Small intestine (tissue), 7 donors: ENCODE measurements around the gene SLC25A1. TPM values are rescaled to one million over a fixed set of nuclear protein-coding genes. Genes with fewer than 3 reads are reported as not detected.

Experiments
- DNase-seq, 2 donors: peaks; one replicate each; pipeline versions ENCODE4 v3.0.0 to v3.0.0-alpha.2; 2013
- FAIRE-seq: peaks from 2 replicates; lab custom pipeline; 2012; peaks lifted over from hg19 to GRCh38; lab: Jason Lieb, UNC
- H3K27ac ChIP-seq, 3 donors: one replicate each; pipeline ENCODE4 v1.5.1; 2013; ENCODE audit warnings: low read length in 2 of 3, mild to moderate bottlenecking in 2 of 3, control low read depth in 1 of 3, inconsistent platforms in 1 of 3, low read depth in 1 of 3, moderate library complexity in 1 of 3
- H3K27me3 ChIP-seq, 3 donors: one replicate each; pipeline ENCODE4 v1.6.1; 2013; ENCODE audit warnings: low read length in 3 of 3, inconsistent platforms in 1 of 3; ENCODE audit not compliant: control insufficient read depth in 3 of 3, insufficient read depth in 3 of 3
- H3K36me3 ChIP-seq, 3 donors: one replicate each; pipeline ENCODE4 v1.6.1; 2013; ENCODE audit warnings: low read length in 3 of 3, inconsistent platforms in 1 of 3, low read depth in 1 of 3, mild to moderate bottlenecking in 1 of 3, moderate library complexity in 1 of 3; ENCODE audit not compliant: control insufficient read depth in 3 of 3, insufficient read depth in 2 of 3
- H3K4me1 ChIP-seq, 3 donors: one replicate each; pipeline ENCODE4 v1.6.1; 2013; ENCODE audit warnings: low read length in 2 of 3, inconsistent platforms in 1 of 3, low read depth in 1 of 3, mild to moderate bottlenecking in 1 of 3, moderate library complexity in 1 of 3; ENCODE audit not compliant: control insufficient read depth in 3 of 3, insufficient read depth in 2 of 3
- H3K4me3 ChIP-seq, 3 donors: one replicate each; pipeline ENCODE4 v1.5.1; 2013; ENCODE audit warnings: low read length in 3 of 3, control low read depth in 1 of 3, inconsistent platforms in 1 of 3, low read depth in 1 of 3, mild to moderate bottlenecking in 1 of 3, moderate library complexity in 1 of 3
- H3K9me3 ChIP-seq, 2 donors: one replicate each; pipeline ENCODE4 v1.6.1; 2013; ENCODE audit warnings: low read depth in 1 of 2, low read length in 1 of 2; ENCODE audit not compliant: control insufficient read depth in 2 of 2, insufficient read depth in 1 of 2
- WGBS, 3 donors: extraction: QIAGEN DNeasy Blood & Tissue Kit; methylation state at CpG; one replicate each; pipeline ENCODE4 v1.1.7; 2013; 5-methylcytosine and 5-hydroxymethylcytosine counted together
- polyA plus RNA-seq, 4 donors: library from polyadenylated mRNA; stranded (reverse) in 3 of 4; unstranded in 1 of 4; fragments of 200-250 nt in 3 of 4; fragments of 120-200 nt in 1 of 4; gene quantifications; one replicate each; pipeline versions ENCODE4 v1.2.1 to v1.2.3, GENCODE V29; 2013
- donor health status: healthy with polysubstance abuse.
- donor health status: control.
- donor health status: control.
- donor health status: Bipolar disorder and iron deficiency.
- donor health status: healthy.

The SLC25A1 gene
- polyA plus RNA-seq, 4 donors = 116 to 227 (median 167) TPM

DNA sequence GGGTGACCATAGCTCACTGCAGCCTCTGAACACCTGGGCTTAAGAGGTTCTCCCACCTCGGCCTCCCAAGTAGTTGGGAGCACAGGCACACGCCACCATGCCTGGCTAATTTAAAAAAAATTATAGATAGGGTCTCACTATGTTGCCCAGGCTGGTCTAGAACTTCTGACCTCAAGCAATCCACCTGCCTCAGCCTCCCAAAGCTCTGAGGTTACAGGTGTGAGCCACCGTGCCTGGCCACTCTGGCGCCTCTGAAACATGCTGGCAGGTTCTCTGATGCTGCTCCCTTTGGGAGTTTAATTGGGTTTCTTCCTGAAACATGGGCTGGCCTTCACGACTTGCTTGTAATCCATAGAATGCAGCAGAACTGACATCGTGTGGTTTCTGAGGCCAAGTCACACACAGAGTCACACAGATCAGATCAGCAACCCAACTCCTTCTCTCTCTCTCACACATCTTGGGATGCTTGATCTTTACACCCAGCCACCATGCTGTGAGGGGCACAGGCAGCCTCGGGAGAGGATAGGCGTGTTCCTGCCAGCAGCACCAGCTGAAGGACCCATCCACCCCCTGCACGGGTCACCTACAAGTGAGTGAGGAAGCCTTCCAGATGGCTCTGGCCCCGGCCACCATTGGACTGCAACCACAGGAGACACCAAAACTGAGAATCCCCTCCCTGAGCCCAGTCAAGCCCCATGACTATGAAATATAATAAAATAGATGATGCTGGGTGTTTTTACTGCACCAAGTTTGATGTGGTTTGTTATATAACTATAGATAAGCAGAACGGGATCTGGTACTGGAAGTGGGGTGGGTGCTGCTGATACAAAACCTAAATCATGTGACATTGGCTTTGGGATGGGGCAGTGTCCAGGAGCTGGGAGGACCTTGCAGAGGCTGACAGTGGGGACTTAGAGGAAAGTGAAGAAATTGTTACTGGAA, 25.3 kb downstream of the SLC25A1 start:
- no peaks in the 10 kb centered on the region for H3K36me3 ChIP-seq
- H3K27ac ChIP-seq = no peak overlapping the region
- H3K4me1 ChIP-seq = peaks cover 0 to 2% (median 0%) of the 10 kb centered on the region in 3 donors
- peaks cover 30 to 43% (median 37%) of the 10 kb centered on the region in 3 donors for H3K27me3 ChIP-seq
- H3K9me3 ChIP-seq = peaks cover 0 to 6% of the 10 kb centered on the region in 2 donors
- WGBS, 3 donors = 51 to 61% (median 53%) methylated on average over 11 of the region's 11 CpGs
- FAIRE-seq (no peak), DNase-seq (no peak)
- H3K4me3 ChIP-seq = no peak overlapping the region

DNA sequence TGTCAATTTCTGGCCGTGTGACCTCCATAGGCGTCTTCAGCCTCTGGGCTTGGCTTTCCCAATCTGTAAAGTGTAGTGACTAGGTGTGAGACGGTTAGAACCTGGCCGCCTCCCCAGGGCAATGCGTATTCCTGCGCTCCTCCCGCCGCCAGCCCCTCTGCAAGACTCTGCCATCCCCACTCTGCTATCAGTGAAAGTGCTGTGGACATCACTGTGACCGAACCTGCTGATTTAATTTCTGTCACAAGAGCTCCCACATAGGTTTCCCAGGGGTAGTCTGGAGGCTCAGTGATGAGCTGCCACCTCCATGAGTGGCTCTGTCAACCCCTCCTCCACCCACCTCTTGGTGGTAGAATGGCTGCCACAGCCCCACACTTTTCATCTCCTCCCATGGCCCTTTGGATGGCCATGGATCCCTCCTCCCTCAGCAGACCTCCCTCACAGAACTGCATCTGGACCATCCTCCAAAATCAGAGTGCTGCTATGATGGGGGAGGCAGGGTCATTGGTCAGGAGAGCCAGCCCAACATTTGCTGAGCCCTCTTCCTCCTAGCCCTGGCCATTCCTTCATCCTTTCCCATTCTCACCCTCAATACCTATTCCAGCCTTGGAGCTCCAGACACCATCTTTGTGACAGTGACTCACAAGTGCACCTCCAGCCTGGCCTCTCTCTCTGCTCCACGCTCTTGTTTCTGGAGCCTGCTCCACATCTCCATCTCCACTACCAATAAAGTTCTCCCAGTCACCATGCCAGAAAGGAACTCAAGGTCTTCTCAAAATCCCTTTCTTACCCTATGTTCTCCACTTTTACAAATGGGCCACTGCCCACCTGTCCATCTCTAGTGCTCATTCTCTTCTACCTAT, 27.0 kb downstream of the SLC25A1 start:
- DNase-seq = no peak
- no peaks in the 10 kb centered on the region for H3K36me3 ChIP-seq
- H3K4me1 ChIP-seq = peaks cover 0 to 2% (median 0%) of the 10 kb centered on the region in 3 donors
- peaks cover 37 to 60% (median 42%) of the 10 kb centered on the region in 3 donors for H3K27me3 ChIP-seq
- FAIRE-seq = no peak
- peaks cover 0 to 6% of the 10 kb centered on the region in 2 donors for H3K9me3 ChIP-seq
- H3K4me3 ChIP-seq = no peak overlapping the region
- 51 to 62% (median 52%) methylated on average over 10 of the region's 10 CpGs for WGBS, 3 donors
- H3K27ac ChIP-seq = no peak overlapping the region

DNA sequence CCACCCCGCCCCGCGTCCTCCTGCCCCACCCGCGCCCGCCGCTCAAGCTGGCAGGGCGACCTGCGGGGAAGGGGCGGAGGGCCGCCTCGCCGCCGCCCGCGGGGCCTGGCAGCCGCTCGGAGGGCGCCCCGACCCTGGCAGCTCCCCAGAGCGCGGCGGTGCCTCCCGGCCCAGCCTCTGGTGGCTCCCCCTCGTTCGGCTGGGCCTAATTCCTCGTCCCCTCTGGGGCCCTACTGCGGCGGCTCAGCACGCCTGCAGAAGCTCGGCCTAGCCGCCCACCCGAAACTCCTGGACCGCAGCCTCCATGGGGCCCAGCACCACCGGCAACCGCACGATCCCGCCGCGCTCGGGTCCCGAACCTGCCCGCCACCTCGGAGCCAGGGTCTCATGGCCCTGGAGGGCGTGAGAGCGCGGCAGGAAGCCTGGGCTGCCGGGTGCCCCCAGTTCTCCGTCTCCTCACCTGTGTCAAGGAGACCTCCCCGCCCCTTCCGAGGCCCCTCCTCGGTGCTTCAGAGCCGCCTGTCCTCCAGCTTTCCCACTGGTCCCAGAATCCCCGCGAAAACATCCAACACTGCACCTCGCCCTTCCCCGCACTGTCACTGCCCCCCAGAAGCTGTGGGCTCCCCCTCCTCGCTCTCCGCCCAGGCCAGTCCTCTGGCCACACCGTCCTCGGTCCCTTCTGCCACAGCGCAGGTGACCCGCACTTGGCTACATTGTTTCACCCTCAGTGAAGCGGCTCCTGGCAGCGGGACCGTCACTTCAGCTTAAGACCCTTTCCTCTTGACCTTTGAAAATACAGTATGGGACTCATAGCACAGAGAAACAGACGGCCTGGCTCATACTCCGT, 27.8 kb downstream of the SLC25A1 start:
- DNase-seq = no peak
- Histone ChIP-seq H3K27me3 (peaks cover 37 to 67% (median 42%) of the 10 kb centered on the region in 3 donors), H3K27ac (no peak overlapping the region), H3K4me1 (peaks cover 0 to 2% (median 0%) of the 10 kb centered on the region in 3 donors), H3K9me3 (peaks cover 0 to 6% of the 10 kb centered on the region in 2 donors), H3K4me3 (no peak overlapping the region), H3K36me3 (no peaks in the 10 kb centered on the region)
- WGBS, 3 donors = 10 to 20% (median 15%) methylated on average over 44 to 68 of the region's 68 CpGs
- no peak for FAIRE-seq

DNA sequence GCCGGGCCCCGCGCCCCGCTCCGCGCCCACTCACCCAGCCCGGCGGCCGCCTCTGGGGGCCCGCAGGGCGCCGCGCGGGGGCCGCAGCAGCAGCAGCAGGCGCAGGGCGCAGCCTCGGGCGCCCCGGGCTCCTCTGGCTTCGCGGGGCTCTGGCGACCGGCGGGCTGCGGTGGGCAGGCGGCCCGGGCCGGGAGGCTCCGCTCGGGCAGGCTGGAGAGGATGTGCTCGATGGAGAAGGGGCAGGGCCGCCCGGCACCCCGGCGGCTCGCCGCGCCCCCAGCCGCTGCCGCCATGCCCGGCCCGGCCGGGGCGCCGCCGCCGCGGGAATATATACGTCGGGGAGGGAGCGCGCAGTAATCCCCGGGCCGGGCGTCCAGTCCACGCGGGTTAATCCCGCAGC, 28.5 kb downstream of the SLC25A1 start, which contains the start of gene GSC2:
GSC2 (minus strand) TSS at position 302 of the 400 bp plus-strand sequence; CDS start at position 293, 9 bp downstream.
- Histone ChIP-seq H3K4me1 (peaks cover 0 to 2% (median 0%) of the 10 kb centered on the region in 3 donors), H3K9me3 (peaks cover 0 to 6% of the 10 kb centered on the region in 2 donors), H3K27me3 (peaks cover 37 to 66% (median 41%) of the 10 kb centered on the region in 3 donors), H3K4me3 (peak within 1 kb of the TSS in 1 of 3 donors; percentile 31), H3K36me3 (no peaks in the 10 kb centered on the region), H3K27ac (no peak within 1 kb of the TSS)
- FAIRE-seq = no peak
- DNase-seq = no peak
- WGBS, 3 donors = 0 to 12% (median 2%) methylated on average over 5 to 59 of the region's 59 CpGs

DNA sequence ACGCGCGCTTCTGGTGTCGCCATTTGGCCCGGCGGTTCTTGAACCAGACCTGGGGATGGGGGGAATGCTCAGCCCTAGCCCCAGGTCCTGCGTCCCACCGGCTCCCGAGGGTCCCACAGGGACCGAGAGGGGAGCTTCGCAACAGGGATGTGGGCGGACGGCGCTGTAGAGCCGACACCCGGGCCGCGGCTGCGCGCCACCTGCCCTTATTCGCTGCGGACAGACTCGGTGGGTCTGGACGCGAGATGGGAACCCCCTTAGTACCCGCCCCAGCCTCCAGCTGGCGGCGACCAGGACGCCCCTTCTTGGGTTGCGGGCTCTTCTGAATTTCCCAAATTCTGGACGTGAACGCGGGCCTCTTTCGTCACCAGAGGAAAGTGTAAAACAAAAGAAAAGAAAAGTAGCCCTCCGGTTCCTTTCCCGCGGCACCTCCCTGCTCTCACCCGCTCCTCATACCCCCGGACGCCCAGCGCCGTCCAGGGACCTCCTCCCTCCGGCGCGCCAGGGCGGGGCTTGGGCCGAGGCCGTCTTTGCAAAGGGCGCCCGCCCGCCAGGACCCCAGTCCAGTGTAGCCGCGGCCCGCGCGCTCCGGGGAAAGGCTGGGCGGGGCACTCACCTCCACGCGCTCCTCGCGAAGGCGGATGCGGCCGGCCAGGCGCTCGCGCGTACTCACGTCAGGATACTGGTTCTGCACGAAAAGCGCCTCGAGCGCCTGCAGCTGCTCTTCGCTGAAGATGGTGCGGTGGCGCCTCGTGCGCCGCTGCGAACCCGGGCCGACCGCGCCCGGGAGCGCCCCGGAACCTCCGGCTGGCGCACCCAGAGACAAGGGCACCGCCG, 29.3 kb downstream of the SLC25A1 start:
- DNase-seq (peak; percentile 8 to 47), FAIRE-seq (no peak)
- H3K9me3 ChIP-seq = peaks cover 0 to 6% of the 10 kb centered on the region in 2 donors
- WGBS, 3 donors = 4 to 5% (median 4%) methylated on average over 74 to 92 of the region's 92 CpGs
- no peak overlapping the region for H3K27ac ChIP-seq
- peak overlapping the region in 1 of 3 donors; percentile 31 for H3K4me3 ChIP-seq
- H3K36me3 ChIP-seq = no peaks in the 10 kb centered on the region
- H3K27me3 ChIP-seq = peaks cover 37 to 64% (median 39%) of the 10 kb centered on the region in 3 donors
- peaks cover 0 to 2% (median 0%) of the 10 kb centered on the region in 3 donors for H3K4me1 ChIP-seq

DNA sequence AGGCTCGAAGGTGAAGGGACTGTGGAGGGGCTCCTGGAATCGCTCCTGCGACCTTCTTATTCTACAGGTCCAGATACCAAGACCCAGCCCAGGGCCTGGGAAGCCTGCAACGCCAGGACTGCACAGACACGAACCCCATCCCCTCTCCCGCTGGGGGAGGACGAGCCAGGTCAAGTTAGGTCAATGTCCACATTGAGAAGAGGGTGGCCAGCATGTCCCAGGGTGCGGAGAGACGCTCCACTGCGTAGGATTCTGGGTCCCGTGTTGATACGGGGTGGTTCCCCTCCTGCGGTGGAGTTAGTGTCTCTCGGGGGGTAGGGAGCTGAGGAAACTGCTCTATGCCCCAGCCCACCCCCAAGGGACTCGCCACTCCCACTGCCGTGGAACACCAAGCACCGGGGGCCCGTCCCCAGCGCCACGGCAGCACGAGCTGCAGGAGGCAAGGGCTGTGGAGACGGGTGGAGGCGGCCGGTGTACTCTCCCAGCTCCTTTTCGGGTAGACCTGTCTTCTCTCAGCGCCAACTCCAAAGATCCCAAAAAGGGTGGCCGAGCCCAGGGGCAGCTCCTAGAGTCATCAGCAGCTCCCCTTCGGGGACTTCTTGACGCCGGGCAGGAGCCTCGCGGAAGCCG, 30.0 kb downstream of the SLC25A1 start:
- Histone ChIP-seq H3K9me3 (peaks cover 0 to 6% of the 10 kb centered on the region in 2 donors), H3K36me3 (no peaks in the 10 kb centered on the region), H3K4me3 (no peak overlapping the region), H3K27ac (no peak overlapping the region), H3K27me3 (peaks cover 37 to 62% (median 39%) of the 10 kb centered on the region in 3 donors), H3K4me1 (peaks cover 0 to 4% (median 2%) of the 10 kb centered on the region in 3 donors)
- no peak for DNase-seq
- 19 to 36% (median 31%) methylated on average over 31 to 33 of the region's 33 CpGs for WGBS, 3 donors
- FAIRE-seq = no peak
